ENCODE measurements around the gene DCDC2C. TPM values are rescaled to one million over a fixed set of nuclear protein-coding genes. Genes with fewer than 3 reads are reported as not detected.

Gene DCDC2C
- total and polyA plus RNA-seq, 2 donors (not counting 1 experiment from before 2014, with no cell fraction given) = not detected

DNA sequence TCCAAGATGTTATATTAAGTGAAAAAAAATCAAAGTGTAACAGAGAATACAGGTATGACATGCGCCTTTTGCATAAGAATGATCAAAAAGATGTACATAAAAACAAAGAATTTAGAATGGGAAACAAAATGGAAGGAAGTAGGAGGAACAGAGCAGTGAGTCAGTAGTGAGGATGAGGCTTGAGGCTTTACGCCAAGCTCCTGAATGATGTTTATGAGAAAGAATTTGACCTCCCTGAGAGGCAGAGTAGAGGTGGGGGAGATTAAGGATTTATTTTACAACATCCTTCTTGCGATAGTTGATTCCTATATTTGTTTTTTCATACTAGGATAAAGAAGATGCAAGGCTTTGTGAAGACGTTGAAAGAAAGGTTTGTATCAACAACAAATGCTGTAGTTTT lies 81.4 kb downstream of the DCDC2C start:
- Histone ChIP-seq H3K9ac (ENCODE audit: insufficient read depth, low read length) (no peak overlapping the region), H3K9me3 (ENCODE audit: control insufficient read depth, insufficient read depth, low read depth, low read length) (no peaks in the 10 kb centered on the region), H3K27me3 (ENCODE audit: control insufficient read depth, insufficient read depth, low read length) (no peaks in the 10 kb centered on the region), H4K20me1 (ENCODE audit: control insufficient read depth, extremely low read depth, insufficient read depth, low read length) (no peaks in the 10 kb centered on the region), H3K4me1 (ENCODE audit: control insufficient read depth, extremely low read depth, insufficient read depth, low read length) (no peaks in the 10 kb centered on the region), H3K4me3 (replicated peaks in 1 of 4; ENCODE audit: control extremely low read depth in 1 of 4, insufficient read depth in 1 of 4, low read depth in 3 of 4, low read length in 4 of 4) (no peak overlapping the region), H3K79me2 (ENCODE audit: control insufficient read depth, insufficient read depth, low read length) (no peaks in the 10 kb centered on the region), H2AFZ (ENCODE audit: low read length) (no peak overlapping the region), H3K36me3 (ENCODE audit: control insufficient read depth, insufficient read depth, low read length) (no peaks in the 10 kb centered on the region), H3K27ac (ENCODE audit: insufficient read depth, low read length) (no peak overlapping the region), H3K4me2 (ENCODE audit: extremely low read depth, insufficient read depth, low read length) (no peak overlapping the region)
- no peak for TF ChIP-seq EZH2 (IDR thresholded peaks at IDR 0.05; ENCODE audit: low read length, missing control alignments)
- TF ChIP-seq, protein P1, sequence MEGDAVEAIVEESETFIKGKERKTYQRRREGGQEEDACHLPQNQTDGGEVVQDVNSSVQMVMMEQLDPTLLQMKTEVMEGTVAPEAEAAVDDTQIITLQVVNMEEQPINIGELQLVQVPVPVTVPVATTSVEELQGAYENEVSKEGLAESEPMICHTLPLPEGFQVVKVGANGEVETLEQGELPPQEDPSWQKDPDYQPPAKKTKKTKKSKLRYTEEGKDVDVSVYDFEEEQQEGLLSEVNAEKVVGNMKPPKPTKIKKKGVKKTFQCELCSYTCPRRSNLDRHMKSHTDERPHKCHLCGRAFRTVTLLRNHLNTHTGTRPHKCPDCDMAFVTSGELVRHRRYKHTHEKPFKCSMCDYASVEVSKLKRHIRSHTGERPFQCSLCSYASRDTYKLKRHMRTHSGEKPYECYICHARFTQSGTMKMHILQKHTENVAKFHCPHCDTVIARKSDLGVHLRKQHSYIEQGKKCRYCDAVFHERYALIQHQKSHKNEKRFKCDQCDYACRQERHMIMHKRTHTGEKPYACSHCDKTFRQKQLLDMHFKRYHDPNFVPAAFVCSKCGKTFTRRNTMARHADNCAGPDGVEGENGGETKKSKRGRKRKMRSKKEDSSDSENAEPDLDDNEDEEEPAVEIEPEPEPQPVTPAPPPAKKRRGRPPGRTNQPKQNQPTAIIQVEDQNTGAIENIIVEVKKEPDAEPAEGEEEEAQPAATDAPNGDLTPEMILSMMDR (conservative IDR thresholded peaks at IDR 0.05 in 1 of 2, IDR thresholded peaks at IDR 0.05 in 1 of 2; ENCODE audit: low read depth in 1 of 2, low read length in 2 of 2) = no peak
- DNase-seq (ENCODE audit: low read depth in 2 of 2) = peak in 1 of 2 donors; percentile 32

DNA sequence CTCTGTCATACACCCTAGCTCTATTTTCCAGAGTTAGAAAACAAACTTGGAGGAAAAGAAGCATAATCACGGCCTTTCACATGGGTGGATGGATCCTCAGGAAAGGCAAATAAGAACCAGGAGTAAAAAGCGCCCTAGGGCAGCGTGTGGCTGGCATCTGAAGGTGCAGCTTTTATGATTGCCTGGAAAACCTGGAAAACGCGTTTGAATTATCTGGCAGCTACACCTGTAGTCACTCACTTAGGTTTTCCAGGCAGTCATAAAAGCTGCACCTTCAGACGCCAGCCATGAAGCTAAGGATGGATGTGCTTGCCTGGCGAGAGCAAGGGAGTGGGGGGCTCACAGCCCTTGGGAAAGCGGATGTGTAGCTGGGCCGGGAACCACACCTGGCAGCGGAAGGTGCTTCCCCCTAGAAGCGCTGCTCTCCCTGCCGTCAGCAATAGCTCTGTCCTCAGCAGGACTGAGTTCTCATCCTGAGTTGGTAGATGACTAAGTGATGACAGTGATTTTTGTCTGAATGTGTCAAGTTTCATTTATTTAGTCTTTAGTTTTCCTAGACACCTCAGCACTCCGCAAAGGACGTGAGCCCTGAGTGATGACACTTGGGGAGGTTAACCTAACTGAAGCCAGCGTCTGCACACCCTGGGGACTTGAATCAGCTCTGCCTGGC lies 82.0 kb downstream of the DCDC2C start:
- no peaks in the 10 kb centered on the region for H3K9me3 ChIP-seq (ENCODE audit: control insufficient read depth, insufficient read depth, low read depth, low read length)
- H4K20me1 ChIP-seq (ENCODE audit: control insufficient read depth, extremely low read depth, insufficient read depth, low read length) = no peaks in the 10 kb centered on the region
- no peak overlapping the region for H3K4me2 ChIP-seq (ENCODE audit: extremely low read depth, insufficient read depth, low read length)
- no peak overlapping the region for H2AFZ ChIP-seq (ENCODE audit: low read length)
- H3K4me3 ChIP-seq (replicated peaks in 1 of 4; ENCODE audit: control extremely low read depth in 1 of 4, insufficient read depth in 1 of 4, low read depth in 3 of 4, low read length in 4 of 4) = no peak overlapping the region
- no peak overlapping the region for H3K9ac ChIP-seq (ENCODE audit: insufficient read depth, low read length)
- DNase-seq (ENCODE audit: low read depth in 2 of 2) = peak in 1 of 2 donors; percentile 1
- no peak overlapping the region for H3K27ac ChIP-seq (ENCODE audit: insufficient read depth, low read length)
- TF ChIP-seq, protein P1 (conservative IDR thresholded peaks at IDR 0.05 in 1 of 2, IDR thresholded peaks at IDR 0.05 in 1 of 2; ENCODE audit: low read depth in 1 of 2, low read length in 2 of 2) = no peak
- TF ChIP-seq EZH2 (IDR thresholded peaks at IDR 0.05; ENCODE audit: low read length, missing control alignments) = no peak
- no peaks in the 10 kb centered on the region for H3K27me3 ChIP-seq (ENCODE audit: control insufficient read depth, insufficient read depth, low read length)
- H3K4me1 ChIP-seq (ENCODE audit: control insufficient read depth, extremely low read depth, insufficient read depth, low read length) = no peaks in the 10 kb centered on the region
- no peaks in the 10 kb centered on the region for H3K36me3 ChIP-seq (ENCODE audit: control insufficient read depth, insufficient read depth, low read length)
- H3K79me2 ChIP-seq (ENCODE audit: control insufficient read depth, insufficient read depth, low read length) = no peaks in the 10 kb centered on the region

DNA sequence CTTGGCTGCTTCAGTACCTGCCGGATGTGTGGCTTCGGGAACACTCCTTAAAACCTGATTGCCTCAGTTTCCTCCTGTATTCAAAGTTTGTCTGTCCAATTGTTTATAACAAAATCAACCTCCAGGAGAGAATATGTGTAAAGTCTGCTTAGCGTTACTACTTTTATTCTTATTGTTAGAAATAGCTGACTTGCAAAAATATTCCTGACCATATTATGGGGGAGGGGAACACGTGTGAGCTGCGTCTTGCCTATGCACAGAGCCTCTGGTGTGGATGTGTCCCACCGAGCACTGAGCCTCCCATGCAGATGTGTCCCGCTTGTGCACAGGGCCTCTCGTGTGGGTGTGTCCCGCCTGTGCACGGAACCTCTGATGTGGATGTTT lies 82.5 kb downstream of the DCDC2C start:
- Histone ChIP-seq H4K20me1 (ENCODE audit: control insufficient read depth, extremely low read depth, insufficient read depth, low read length) (no peaks in the 10 kb centered on the region), H3K4me1 (ENCODE audit: control insufficient read depth, extremely low read depth, insufficient read depth, low read length) (no peaks in the 10 kb centered on the region), H3K9ac (ENCODE audit: insufficient read depth, low read length) (no peak overlapping the region), H3K36me3 (ENCODE audit: control insufficient read depth, insufficient read depth, low read length) (no peaks in the 10 kb centered on the region), H2AFZ (ENCODE audit: low read length) (no peak overlapping the region), H3K79me2 (ENCODE audit: control insufficient read depth, insufficient read depth, low read length) (no peaks in the 10 kb centered on the region), H3K27me3 (ENCODE audit: control insufficient read depth, insufficient read depth, low read length) (no peaks in the 10 kb centered on the region), H3K4me2 (ENCODE audit: extremely low read depth, insufficient read depth, low read length) (no peak overlapping the region), H3K9me3 (ENCODE audit: control insufficient read depth, insufficient read depth, low read depth, low read length) (no peaks in the 10 kb centered on the region), H3K27ac (ENCODE audit: insufficient read depth, low read length) (no peak overlapping the region), H3K4me3 (replicated peaks in 1 of 4; ENCODE audit: control extremely low read depth in 1 of 4, insufficient read depth in 1 of 4, low read depth in 3 of 4, low read length in 4 of 4) (no peak overlapping the region)
- no peak for DNase-seq (ENCODE audit: low read depth in 2 of 2)
- TF ChIP-seq EZH2 (IDR thresholded peaks at IDR 0.05; ENCODE audit: low read length, missing control alignments) = no peak
- TF ChIP-seq, protein P1 (conservative IDR thresholded peaks at IDR 0.05 in 1 of 2, IDR thresholded peaks at IDR 0.05 in 1 of 2; ENCODE audit: low read depth in 1 of 2, low read length in 2 of 2) = no peak

All from fibroblast of lung (primary cell).